GM12878 (cell line): ENCODE measurements around the gene KLC3.

Experiments used
- ASH2L ChIP-seq: fragments of 300-600, 200-600 bp; sonication (generic); IDR thresholded peaks from 2 replicates; pipeline ENCODE4 v1.6.1; 2017; ENCODE audit warnings: low read depth, mild to moderate bottlenecking, borderline replicate concordance
- DPF2 ChIP-seq: fragments of 450-650 bp; IDR thresholded peaks from 2 replicates; pipeline ENCODE4 v1.6.1; 2017; ENCODE audit warnings: mild to moderate bottlenecking
- EP300 ChIP-seq, 2 experiments: fragments of 150-350 bp in 1 of 2; IDR thresholded peaks; 2 replicates each; pipeline ENCODE4 v1.6.1; 2011 to 2012; ENCODE audit warnings: low read depth in 2 of 2, low read length in 2 of 2, borderline replicate concordance in 1 of 2, improper control_type of control experiment in 1 of 2, inconsistent platforms in 1 of 2; ENCODE audit not compliant: control insufficient read depth in 1 of 2
- GABPA ChIP-seq: IDR thresholded peaks from 2 replicates; pipeline ENCODE4 v1.6.1; 2014; ENCODE audit warnings: antibody characterized with exemption, low read depth, mild to moderate bottlenecking, inconsistent platforms
- HDGF ChIP-seq: fragments of 450-650 bp; IDR thresholded peaks from 2 replicates; pipeline ENCODE4 v1.6.1; 2016; ENCODE audit warnings: antibody characterized with exemption
- MXI1 ChIP-seq: fragments of 150-350 bp; IDR thresholded peaks from 2 replicates; pipeline ENCODE4 v1.6.1; 2011; ENCODE audit warnings: low read depth, mild to moderate bottlenecking, inconsistent platforms, low read length, improper control_type of control experiment
- MYC ChIP-seq: IDR thresholded peaks from 2 replicates; pipeline ENCODE4 v1.6.1; 2011; ENCODE audit warnings: mild to moderate bottlenecking, low read length, moderate library complexity, inconsistent platforms; ENCODE audit not compliant: insufficient read depth, insufficient replicate concordance, insufficient read length, severe bottlenecking
- RAD21 ChIP-seq: IDR thresholded peaks from 2 replicates; pipeline ENCODE4 v1.6.1; 2011; ENCODE audit warnings: mild to moderate bottlenecking, low read depth, low read length, moderate library complexity; ENCODE audit not compliant: insufficient read depth
- SREBF1 ChIP-seq: IDR thresholded peaks from 2 replicates; pipeline ENCODE4 v1.6.1; 2012; ENCODE audit warnings: mild to moderate bottlenecking, low read length
- TARDBP ChIP-seq: IDR thresholded peaks from 2 replicates; pipeline ENCODE4 v1.6.1; 2016; ENCODE audit warnings: borderline replicate concordance
- ZBED1 ChIP-seq: IDR thresholded peaks from 2 replicates; pipeline ENCODE4 v1.6.1; 2016; ENCODE audit warnings: borderline replicate concordance
- TF ChIP-seq, protein P1 (sequence below): IDR thresholded peaks from 2 replicates; pipeline ENCODE4 v1.6.1; 2011; ENCODE audit warnings: mild to moderate bottlenecking, low read depth, low read length, moderate library complexity; ENCODE audit not compliant: insufficient replicate concordance

DNA sequence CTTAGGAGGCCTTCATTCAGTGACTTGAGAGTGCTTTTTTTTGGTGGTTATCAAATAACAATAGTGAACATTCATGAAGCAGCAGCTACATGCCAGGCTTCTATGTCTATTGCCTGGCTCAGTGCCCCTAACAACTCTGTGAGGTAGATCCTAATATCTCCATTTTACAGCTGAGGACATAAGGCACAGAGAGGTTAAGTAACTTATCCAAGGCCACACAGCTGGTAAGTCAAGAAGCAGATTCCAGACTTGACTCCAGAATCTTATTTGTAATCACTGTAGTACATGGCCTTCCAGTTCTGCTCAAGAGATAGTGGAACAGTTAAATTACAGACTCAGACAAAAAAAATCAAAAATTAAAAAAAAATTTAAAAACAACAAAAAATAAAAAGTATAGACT is 44.7 kb upstream of the KLC3 start:
- TF ChIP-seq EP300 (IDR thresholded peaks at IDR 0.05; ENCODE audit: borderline replicate concordance in 1 of 2, control insufficient read depth in 1 of 2, low read depth in 2 of 2, low read length in 2 of 2) (no peak), GABPA (no peak), MXI1 (no peak), MYC (no peak), SREBF1 (no peak), TARDBP (no peak), RAD21 (no peak), ASH2L (no peak), HDGF (no peak), ZBED1 (no peak), DPF2 (no peak)
- TF ChIP-seq, protein P1, sequence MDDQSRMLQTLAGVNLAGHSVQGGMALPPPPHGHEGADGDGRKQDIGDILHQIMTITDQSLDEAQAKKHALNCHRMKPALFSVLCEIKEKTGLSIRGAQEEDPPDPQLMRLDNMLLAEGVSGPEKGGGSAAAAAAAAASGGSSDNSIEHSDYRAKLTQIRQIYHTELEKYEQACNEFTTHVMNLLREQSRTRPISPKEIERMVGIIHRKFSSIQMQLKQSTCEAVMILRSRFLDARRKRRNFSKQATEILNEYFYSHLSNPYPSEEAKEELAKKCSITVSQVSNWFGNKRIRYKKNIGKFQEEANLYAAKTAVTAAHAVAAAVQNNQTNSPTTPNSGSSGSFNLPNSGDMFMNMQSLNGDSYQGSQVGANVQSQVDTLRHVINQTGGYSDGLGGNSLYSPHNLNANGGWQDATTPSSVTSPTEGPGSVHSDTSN, result no peak
